ENCODE measurements around the gene AGAP5.
A peak's percentile ranks its signal among the peaks of the same experiment; 100 is the strongest.

AGAP5 gene

GRCh38 chr10:73625004-73625883 is 72.7 kb downstream of the AGAP5 start:
- peak overlapping the region; percentile 99 for H3K4me3 ChIP-seq (ENCODE audit: extremely low read depth, insufficient read depth, low read length, poor library complexity, severe bottlenecking)
- no peaks in the 10 kb centered on the region for H3K9me3 ChIP-seq (ENCODE audit: control insufficient read depth, low read length)
- peaks cover 9% of the 10 kb centered on the region for H3K4me1 ChIP-seq (ENCODE audit: control insufficient read depth, insufficient read depth, low read length, poor library complexity, severe bottlenecking)
- H3K27ac ChIP-seq (ENCODE audit: low read depth, low read length, severe bottlenecking) = peak overlapping the region; percentile 92
- WGBS, 2 experiments (ENCODE audit: insufficient coverage in 2 of 2) = 0% methylated on average over 29 to 34 of the region's 46 CpGs
- H3K36me3 ChIP-seq (ENCODE audit: control insufficient read depth, insufficient read depth, low read length) = no peaks in the 10 kb centered on the region
